Upper lobe of left lung (tissue), 4 donors: ENCODE measurements around the gene TRIM8.

Experiments
- CTCF ChIP-seq, 6 experiments: fragments of 450-650 bp in 4 of 6; fragments of 200-600 bp in 2 of 6; sonication (generic) in 2 of 6; IDR thresholded peaks; one replicate each; pipeline ENCODE4 v1.5.1; 2016 to 2019; ENCODE audit warnings: antibody characterized with exemption in 6 of 6
- POLR2AphosphoS5 ChIP-seq, 2 donors: sonication (generic); formaldehyde crosslinking; IDR thresholded peaks; one replicate each; pipeline ENCODE4 v1.5.1; 2017; ENCODE audit warnings: antibody characterized with exemption in 2 of 2

GRCh38 chr10:102657984-102658724, 13.9 kb downstream of the TRIM8 start:
- TF ChIP-seq POLR2AphosphoS5 (IDR thresholded peaks at IDR 0.05): peak; percentile 32 to 48
- TF ChIP-seq CTCF (IDR thresholded peaks at IDR 0.05): no peak
